Mammary epithelial cell (primary cell): ENCODE measurements around the gene KANK4.

ENCODE experiments used
- EZH2 ChIP-seq: IDR thresholded peaks from 2 replicates; pipeline ENCODE4 v1.6.1; 2012; ENCODE audit warnings: low read length, inconsistent platforms, borderline replicate concordance
- TF ChIP-seq, protein P1 (sequence below), 2 donors: IDR thresholded peaks in 1 of 2; conservative IDR thresholded peaks in 1 of 2; 2 replicates each; pipeline ENCODE4 v1.5.1; 2011 to 2012; ENCODE audit warnings: inconsistent platforms in 2 of 2, low read length in 2 of 2, mild to moderate bottlenecking in 2 of 2, control low read depth in 1 of 2, low read depth in 1 of 2; ENCODE audit not compliant: insufficient read depth in 1 of 2; ENCODE audit errors: extremely low read depth in 1 of 2

DNA sequence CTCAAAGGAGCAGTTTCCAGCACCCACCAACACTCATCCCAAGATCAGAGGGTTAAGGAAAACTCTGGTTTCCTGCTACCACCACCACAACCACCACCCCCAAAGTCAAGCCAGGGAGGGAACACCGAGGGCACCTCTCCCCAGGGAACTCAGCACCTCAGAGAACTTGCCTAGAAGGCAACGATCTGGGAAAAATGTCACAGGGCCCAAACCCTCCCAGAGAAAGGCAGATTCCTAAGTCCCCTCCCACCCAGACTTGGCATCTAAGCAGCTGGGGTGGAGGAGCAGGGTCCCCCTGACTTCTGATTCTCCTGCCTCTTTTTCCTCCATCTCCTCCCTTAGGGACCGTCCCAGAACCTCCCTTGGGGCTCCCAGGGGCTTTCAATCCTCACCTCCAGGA is 10.6 kb downstream of the KANK4 start:
- TF ChIP-seq, protein P1, sequence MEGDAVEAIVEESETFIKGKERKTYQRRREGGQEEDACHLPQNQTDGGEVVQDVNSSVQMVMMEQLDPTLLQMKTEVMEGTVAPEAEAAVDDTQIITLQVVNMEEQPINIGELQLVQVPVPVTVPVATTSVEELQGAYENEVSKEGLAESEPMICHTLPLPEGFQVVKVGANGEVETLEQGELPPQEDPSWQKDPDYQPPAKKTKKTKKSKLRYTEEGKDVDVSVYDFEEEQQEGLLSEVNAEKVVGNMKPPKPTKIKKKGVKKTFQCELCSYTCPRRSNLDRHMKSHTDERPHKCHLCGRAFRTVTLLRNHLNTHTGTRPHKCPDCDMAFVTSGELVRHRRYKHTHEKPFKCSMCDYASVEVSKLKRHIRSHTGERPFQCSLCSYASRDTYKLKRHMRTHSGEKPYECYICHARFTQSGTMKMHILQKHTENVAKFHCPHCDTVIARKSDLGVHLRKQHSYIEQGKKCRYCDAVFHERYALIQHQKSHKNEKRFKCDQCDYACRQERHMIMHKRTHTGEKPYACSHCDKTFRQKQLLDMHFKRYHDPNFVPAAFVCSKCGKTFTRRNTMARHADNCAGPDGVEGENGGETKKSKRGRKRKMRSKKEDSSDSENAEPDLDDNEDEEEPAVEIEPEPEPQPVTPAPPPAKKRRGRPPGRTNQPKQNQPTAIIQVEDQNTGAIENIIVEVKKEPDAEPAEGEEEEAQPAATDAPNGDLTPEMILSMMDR (conservative IDR thresholded peaks at IDR 0.05 in 1 of 2, IDR thresholded peaks at IDR 0.05 in 1 of 2; ENCODE audit: extremely low read depth in 1 of 2, insufficient read depth in 1 of 2, low read depth in 1 of 2, low read length in 2 of 2), result no peak
- no peak for TF ChIP-seq EZH2
